Kidney glomerular epithelial cell (primary cell): ENCODE measurements around the gene C2orf76.
A peak's percentile ranks its signal among the peaks of the same experiment; 100 is the strongest.
"Not testable (repeated sequence)": the region's sequence is repeated elsewhere in the genome, so short reads cannot be mapped to it uniquely, and the experiment has no call there.

Experiments
- DNase-seq: peaks from one replicate; lab custom pipeline; 2025; lab: John Stamatoyannopoulos, UW

The C2orf76 gene

DNA sequence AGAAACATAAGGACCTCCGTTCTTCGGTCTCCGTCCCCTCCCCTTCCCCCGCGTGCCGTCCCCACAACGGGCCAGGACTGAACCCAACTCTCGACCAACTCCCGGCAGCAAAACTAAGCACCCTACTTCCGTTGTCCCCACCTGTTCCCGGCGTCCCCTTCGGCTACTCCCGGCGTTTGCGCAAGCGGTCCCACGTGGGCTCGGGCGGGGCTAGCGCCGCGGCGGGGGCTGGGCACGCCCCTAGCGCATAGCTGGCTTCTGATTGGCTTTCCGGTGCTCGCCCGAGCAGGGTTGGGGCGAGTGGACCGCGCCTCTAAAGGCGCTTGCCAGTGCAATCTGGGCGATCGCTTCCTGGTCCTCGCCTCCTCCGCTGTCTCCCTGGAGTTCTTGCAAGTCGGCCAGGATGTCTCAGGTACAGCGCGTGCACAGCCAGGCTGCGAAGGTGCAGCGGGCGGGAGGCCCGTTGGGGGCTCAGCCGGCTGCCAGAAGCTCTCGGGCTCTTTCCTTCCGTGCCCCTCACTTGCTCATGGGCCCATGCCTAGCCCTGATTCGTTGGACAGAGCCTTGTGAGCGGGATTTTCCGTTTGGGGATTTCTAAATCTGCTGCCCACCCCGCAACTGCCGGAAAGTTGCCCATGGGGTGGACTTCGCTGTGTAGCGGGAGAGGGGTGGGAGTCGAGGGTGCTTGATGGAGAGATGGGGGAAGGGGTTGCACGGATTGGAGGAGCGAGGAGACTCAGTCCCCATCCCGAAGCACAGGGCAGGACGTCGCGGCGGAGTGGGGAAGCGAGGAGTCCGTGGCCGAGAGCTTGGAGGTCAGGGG lies at the start of gene C2orf76, which contains the start of gene DBI:
Gene C2orf76, minus strand, starts transcription at position 186 of the 823 bp plus-strand sequence. CDS start 26,875 bp downstream, outside the sequence.
Gene DBI, plus strand, starts transcription at position 329 of the 823 bp plus-strand sequence. Its CDS starts 75 bp downstream, at position 404.
- DNase-seq = peak; percentile 94

DNA sequence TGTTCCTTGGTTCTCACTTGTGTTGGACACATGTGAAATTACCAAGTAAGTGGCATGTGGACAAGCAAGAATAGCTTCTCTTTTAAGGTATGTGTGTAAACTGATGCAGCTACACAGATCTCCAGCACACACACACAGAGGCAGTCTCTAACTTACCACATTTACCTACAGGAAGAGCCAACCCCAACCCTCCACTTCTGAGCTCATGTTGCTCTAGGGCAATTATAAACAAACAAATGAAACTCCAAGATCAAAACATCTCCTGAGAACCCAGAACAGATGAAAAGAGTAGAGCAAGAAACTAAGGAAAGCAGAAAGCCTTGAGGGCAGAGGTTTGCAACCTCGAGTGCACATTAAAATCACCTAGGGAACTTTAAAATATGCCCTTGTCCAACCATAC lies 49.0 kb upstream of the C2orf76 start:
- no peak for DNase-seq

DNA sequence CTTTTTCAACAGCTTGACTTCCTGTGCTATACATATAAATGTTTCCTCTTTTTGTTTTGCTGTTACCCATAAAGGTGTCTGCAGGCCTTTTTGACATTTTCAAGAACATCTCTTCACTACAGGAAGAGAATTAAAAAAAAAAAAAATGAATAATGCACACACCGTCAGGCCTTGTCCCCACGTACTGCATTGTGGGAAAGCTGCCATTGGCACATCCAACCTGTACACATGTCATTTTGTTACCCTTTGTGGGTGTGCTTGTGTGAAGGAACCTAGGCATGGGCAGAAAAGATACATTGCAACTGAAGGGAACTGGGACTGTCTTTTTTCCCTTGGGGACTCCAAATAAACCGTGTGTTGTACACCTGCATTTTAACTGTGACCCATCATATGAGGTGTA lies 48.3 kb upstream of the C2orf76 start:
- DNase-seq = no peak

DNA sequence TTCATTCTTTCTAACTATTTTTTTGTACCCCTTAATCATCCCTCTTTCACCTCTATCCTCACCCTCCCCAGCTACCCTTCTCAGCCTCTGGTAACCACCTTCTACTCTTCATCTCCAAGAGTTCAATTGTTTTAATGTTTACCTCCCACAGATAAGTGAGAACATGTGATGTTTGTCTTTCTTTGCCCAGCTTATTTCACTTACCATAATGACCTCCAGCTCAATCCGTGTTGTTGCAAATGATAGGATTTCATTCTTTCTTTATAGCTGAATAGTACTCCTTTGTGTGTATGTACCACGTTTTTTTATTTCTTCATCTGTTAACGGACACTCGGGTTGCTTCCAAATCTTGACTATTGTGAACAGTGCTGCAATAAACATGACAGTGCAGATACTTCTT lies 42.9 kb upstream of the C2orf76 start:
- DNase-seq = no peak

DNA sequence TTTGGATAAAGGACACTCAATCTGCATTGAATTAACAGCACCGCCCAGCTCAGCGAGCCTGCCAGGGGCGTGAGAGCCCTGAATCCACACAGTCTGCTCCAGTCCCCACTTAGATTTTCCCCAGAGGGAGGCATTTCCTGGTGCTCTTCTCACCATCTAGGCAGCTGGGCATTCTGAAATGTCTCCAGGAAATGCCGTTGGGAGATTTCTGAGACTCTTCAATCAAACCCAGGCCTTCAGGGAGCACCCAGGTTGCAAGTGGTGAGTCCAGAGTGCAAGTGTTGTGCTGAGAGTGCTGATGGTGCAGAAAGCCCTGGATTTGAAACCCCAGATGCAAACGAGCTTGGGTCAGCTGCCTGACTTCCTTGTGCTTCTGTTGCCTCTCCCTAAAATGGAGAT lies 41.6 kb upstream of the C2orf76 start:
- DNase-seq = no peak

DNA sequence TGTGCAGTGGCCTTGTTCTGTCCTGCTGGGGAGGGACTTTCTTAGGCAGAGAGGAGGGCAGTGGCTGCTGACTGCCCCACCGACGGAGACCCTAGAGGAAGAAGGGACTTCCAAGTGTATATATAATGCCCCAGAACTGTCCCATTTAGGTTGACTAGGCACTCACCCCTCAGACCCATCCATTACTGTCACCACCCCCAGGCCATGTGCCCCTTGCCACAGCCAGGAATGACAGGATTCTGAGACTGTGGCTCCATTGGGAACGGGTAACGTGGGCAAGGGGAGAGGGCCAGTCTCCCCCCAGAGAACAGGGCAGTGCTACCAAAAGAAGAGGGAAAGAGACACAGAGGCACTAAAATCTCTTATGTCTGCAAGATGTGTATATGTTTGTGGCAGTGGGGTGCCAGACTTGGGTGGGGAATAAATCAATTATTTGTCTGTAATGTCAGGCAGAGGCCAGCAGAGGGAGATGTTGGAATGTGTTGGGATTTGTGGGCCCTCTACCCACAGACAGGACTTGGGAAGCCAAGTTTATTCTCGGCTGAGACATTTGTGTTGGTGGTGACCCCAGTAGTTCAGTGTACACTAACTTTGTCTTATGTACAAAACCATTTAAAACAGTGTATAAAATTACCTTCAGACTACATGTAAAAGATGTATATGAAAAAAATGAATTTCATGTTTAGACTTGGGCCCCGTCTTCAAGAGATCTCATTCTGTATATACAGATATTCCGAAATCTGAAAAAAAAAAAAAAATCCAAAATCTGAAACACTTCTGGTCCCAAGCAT lies 41.0 kb upstream of the C2orf76 start:
- peak; percentile 33 for DNase-seq

DNA sequence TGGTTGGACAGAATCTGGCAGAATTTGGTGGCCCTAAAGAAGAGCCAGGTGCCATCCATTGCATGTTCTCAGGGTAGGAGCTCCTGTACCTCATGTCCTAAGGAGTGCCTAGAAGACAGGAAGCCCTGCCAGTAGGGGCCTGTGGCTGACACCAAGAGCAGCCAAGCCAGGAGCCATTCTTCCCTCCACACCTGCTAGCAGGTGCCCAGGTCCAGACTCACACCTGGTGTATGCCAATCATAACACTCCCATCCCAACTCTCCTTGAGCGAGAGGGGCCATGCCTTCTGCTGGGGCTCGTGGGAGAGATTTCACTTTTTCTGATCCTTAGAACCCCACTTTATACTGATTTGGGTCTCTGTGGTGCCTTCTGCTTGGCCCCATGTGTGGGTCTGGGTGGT lies 38.5 kb upstream of the C2orf76 start:
- no peak for DNase-seq

DNA sequence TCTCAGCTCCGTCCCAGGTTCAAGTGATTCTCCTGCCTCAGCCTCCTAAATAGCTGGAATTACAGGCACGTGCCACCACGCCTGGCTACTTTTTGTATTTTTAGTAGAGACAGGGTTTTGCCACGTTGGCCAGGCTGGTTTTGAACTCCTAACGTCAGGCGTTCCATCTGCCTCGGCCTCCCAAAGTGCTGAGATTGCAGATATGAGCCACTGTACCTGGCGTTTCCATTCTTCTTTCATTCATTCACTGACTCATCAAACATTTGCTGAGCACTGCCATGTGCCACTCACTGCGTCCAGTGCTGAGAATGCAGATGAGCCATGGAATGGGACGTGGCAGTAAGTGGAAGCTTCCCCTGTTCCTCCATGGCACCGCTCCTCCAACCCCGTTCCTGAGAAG lies 37.0 kb upstream of the C2orf76 start:
- not testable (repeated sequence) for DNase-seq

DNA sequence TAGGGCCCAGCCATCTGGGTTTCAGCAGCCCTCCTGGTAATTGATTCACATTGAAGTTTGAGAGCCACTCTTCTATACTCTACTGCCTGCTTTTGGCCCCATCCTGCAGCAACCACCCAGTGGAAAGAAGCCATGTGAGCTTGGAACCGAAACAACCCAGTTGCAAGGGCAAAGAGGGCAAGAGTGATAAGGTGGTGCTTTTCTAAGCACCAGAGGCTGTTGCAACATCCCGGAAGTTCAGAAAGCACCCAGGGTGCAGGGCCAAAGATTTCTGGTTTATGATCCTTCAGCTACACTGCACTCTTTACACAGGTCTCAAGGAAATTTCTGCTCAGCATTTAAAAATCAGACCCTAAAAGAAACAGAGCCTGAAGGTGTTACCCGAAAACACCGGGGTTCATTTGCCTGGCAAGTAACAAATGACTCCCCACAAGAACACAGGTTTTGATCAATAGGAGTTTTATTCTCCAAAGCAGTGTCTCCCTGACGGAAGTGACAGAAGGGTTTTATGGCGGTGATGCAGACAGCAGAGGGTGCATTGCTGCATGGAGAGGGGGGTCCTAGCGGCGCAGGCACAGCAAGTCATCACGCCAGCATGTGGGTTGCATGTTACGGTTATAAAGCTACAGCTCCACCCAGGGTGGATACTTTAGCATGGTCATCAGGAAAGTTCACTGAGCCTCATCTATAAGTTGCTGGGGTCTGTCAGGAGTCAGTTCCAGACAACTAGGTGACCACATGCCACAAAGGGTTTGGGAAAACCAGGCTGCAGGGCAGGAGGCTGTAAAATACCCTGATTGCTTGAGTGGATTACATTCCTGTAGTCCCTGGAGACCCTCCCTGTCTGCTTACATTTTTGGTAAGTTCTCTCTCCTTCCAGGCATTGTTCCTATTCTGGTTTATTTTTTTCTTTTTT lies 36.3 kb upstream of the C2orf76 start:
- DNase-seq = no peak

DNA sequence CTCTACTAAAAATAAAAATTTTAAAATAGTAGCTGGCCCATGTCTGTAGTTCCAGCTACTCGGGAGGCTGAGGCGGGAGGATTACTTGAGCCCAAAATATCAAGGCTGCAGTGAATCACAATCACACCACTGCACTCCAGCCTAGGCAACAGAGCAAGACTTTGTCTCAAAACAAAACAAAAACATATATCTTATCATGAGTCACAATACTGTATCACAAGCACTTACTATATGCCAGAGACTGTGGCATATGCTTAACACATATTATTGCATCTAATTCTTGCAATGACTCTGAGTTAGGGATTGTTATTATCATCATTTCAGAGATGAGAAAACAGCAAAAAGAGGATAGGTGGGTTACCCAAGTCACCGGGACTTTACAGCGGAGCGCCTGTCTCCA lies 35.5 kb upstream of the C2orf76 start:
- no peak for DNase-seq

DNA sequence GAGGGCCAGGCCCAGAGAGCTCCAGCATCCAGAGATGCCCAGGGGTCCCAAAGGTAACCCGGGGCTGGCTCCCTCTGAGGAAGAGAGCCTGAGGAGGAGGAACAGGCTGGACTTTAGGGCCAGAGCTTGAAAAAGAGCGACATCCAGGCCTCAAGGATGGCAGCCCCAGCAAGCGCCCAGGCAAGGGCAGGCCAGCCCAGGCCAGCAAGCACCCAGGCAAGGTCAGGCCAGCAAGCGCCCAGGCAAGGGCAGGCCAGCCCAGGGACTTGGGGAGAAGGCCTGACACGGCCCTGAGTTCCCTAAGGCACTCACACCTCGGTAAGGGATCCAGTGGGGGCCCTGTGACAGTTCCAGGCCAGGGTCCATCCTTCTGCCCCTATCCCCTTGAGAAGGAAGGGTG lies 30.6 kb upstream of the C2orf76 start:
- DNase-seq = no peak

DNA sequence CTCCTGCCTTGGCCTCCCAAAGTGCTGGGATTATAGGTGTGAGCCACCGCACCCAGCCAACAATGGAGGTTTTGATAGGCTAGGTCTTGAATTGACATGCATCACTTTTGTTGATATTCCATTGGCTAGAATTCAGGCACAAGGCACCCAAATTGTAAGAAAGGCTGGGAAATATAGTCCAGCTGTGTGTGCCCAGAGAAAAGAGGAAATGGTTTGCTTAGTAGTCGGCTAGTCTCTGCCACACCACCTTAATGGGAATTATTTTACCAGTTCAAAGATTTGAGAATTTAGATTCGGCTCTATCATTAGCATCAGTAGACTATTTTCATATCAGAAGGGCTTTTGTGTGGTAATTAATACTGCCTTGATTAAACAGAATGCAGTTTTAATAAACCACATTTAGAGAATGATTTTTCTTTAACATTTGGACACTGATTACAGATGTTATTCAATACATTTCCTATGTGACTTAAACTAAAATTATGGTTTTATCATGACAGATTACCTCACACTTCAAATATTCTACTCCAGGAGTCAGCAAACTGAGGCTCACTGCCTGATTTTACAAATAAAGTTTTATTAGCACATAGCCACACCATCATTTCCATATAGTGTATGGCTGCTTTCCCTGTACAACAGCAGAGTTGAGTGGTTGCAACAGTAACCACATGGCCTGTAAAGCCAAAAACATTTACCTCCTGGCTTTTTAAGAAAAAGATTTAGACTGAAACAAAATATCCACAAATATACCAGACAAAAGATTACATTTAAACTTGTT lies 27.5 kb upstream of the C2orf76 start:
- DNase-seq = no peak

DNA sequence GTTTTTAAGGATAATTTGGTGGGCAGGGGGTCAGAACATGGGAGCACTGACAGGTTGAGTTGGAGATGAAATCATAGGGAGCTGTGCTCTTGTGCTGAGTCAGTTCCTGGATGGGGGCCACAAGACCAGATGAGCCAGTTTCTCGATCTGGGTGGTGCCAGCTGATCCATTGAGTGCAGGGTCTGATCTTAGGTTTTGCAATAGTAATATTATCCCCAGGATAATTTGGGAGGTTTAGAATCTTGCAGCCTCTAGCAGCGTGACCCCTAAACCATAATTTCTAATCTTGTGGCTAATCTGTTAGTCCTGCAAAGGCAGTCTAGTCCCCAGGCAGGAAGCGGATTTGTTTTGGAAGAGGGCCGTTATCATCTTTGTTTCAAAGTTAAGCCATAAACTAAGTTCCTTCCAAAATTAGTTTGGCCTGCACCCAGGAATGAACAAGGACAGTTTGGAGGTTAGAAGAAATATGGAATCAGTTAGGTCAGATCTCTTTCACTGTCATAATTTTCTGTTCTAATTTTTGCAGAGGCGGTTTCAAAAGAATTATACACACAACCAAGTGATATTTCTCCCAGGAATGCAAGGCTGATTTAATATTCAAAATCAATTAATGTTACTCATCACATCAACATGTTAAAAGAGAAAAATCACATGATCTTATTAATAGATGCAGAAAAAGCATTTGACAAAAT lies 23.1 kb upstream of the C2orf76 start:
- peak; percentile 24 for DNase-seq

DNA sequence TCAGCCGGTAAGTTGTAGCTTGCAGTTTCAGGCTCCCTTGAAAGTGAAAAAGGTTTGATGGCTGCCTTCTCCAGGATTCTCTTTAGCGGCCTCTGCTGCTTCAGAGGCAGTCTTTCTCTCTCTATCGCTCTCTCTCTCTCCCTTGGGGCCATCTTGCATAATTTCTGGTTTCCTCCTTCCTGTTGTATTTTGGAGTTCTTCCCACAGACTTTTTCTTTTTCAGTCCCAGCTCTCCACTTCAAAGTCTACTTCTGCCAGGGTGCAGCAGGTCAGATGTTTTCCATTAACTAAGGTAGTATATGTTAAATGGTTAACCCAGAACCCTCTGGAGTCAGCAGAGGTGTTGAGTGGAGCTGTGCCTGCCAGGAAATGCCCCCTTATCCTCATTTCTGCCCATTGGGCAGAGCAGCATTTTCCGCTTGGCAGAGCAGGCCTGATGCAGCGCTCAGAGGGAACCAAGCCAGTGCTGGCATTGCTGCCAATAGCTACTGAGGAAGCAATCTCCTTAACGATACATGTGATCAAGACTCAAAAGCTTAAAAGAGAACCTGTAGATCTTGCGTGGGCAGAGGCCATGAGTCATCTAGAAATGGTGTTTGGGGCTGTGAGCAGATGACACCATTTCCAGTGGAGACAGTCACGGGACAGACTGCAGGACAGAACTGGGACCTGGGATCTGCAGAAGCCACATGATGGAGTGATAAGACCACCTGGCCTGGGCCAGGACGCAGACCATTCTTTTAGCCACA lies 20.9 kb upstream of the C2orf76 start:
- DNase-seq = peak; percentile 98

DNA sequence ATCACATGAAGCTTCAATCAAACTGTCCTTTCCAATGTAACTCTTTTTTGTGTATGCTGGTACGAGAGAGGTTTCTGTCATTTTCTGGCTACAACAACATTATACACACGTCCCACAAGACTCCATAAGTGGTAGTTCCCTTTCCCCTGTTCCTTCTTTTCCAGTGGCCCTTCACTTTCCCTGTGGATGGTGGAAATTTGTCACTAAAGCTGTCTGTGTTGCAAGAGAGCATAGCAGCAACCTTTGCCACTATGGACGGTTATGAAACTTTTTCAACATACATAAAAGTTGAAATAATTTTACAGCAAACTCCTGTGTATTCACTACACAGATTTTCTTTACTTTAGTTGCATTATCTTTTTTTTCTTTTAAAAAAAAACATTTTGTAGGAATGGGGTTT lies 18.8 kb upstream of the C2orf76 start:
- DNase-seq = no peak

DNA sequence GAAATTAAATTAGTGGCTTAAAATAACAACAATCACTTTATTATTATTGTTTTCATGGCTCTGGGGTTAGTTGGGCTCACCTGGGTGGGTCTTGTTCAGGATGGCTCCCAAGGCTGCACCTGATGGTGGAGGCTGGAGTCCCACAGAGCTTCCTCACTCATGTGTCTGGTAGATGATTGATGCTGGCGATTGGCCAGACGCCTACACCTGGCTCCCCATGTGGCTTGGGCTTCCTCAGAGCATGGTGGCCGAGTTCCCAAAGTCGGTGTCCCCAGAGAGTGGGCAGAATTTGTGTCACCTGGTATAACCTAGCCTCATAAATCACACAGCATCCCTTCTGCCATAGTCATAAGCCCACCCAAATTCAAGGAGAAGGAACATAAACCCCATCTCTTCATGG lies 18.3 kb upstream of the C2orf76 start:
- no peak for DNase-seq

DNA sequence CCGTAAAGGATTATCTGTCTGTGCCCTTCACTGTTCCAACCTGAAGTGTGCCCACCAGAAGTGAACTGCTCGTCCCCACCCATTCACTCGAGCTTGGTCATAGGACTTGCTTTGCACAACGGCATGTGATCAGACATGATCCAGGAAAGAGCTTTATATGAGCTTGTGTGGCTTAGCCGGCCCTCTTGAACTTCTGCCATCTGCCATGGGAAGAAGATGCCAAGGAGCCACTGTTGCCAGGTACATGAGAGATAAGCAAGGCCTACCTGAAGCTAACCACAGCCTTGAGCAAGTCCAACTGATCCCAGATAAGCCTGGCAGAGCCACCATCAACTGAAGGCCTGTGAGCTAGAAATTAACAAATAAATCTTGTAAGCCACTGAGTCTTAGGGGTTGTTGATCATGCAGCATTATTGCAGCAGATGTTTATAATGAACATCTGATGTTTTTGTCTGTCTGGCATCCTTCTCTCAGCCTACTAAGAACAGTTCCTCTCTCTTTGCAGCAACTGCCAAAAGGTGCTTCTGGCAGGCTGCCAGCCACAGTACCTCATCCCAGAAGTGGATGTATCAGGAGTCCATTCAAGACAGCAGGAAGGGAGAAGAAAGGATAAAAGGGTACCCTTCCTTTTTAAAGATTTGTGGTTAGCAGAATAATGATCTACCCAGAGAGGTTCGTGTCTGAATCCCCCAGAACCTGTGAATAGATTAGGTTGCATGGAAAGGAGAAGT lies 16.9 kb upstream of the C2orf76 start:
- DNase-seq = no peak

DNA sequence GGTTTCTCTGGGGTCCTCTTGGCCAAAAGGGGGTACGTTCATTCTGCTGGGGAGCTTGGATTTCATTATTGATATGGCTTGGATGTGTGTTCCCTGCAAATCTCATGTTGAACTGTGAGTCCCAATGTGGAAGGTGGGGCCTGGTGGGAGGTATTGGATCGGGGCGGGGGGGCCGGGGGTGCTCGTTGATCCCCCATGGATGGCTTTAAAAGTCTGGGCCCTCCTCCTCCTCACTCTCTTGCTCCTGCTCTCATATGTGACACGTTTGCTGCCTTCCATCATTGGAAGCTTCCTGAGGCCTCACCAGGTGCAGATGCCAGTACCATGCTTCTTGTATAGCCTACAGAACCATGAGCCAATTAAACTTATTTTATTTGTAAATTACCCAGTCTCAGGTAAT lies 11.9 kb upstream of the C2orf76 start:
- DNase-seq = no peak

DNA sequence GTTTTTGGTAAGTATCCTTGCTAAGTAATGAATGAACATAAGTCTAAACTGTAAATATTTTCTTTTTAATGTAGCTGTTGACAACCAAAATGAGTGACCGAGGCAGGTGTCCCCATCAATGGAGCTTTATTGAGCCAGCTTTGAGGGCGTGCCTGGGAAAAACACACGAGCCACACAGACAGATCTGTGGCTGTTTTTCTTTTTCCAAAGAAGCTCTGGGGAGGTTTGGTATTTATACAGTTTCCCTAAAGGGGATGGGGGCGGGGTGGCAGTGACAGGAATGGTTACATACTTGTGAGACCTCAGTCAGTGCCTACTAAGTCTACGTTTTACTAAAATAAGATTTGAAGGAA lies 11.3 kb upstream of the C2orf76 start:
- no peak for DNase-seq
